HepG2 (cell line): ENCODE data around the gene FGF1. TPM values are rescaled to one million over a fixed set of nuclear protein-coding genes. Genes with fewer than 3 reads are reported as not detected.

Source experiments
- ATAC-seq: fragments of 200-7000 bp; cut with Tn5 transposase; 3 replicates; pipeline ENCODE4 v1.9.1; 2020; ENCODE audit warnings: mild to moderate bottlenecking, moderate library complexity
- BruUV-seq: library from RNA; stranded (reverse); fragments of 400-500 nt; replicated peaks from 2 replicates; lab custom pipeline; 2021; lab: Mats Ljungman, UMichigan
- CTCF ChIA-PET: fragments of 300-600 bp; formaldehyde crosslinking; extraction: SDS; loops from one replicate; lab custom pipeline; 2021; ENCODE audit warnings: low total read pairs, inconsistent platforms, low intra/inter-chr PET ratio; lab: Yijun Ruan, JAX
- POLR2A ChIA-PET: fragments of 350-600 bp; sonication (Branson Sonifier 250); formaldehyde crosslinking; loops from one replicate; lab custom pipeline; 2020; ENCODE audit warnings: antibody characterized with exemption, inconsistent platforms; lab: Yijun Ruan, JAX
- DNase-seq: peaks from one replicate; pipeline ENCODE4 v3.0.0-alpha.2; 2015; ENCODE audit warnings: low spot score
- FAIRE-seq: peaks from 3 replicates; lab custom pipeline; 2011; peaks lifted over from hg19 to GRCh38; lab: Jason Lieb, UNC
- H2AFZ ChIP-seq: one replicate; pipeline ENCODE4 v1.6.1; 2011; ENCODE audit warnings: low read length, inconsistent platforms
- H3K27ac ChIP-seq: fragments of 300-600 bp; 3 replicates; pipeline ENCODE4 v1.8.0; 2011; ENCODE audit warnings: mixed run types, mild to moderate bottlenecking, mixed read lengths, low read length, inconsistent platforms; ENCODE audit not compliant: insufficient read depth; ENCODE audit errors: extremely low read length
- H3K27me3 ChIP-seq, 2 experiments: fragments of 200-600 bp in 1 of 2; 2 replicates in 1 of 2; 3 replicates in 1 of 2; pipeline versions ENCODE4 v1.6.0 to v1.8.0; 2011; ENCODE audit warnings: low read length in 2 of 2, mild to moderate bottlenecking in 2 of 2, moderate library complexity in 2 of 2, inconsistent platforms in 1 of 2; ENCODE audit not compliant: insufficient read depth in 2 of 2, control insufficient read depth in 1 of 2
- H3K36me3 ChIP-seq, 2 experiments: fragments of 200-600 bp in 1 of 2; replicated peaks in 1 of 2; 2 replicates in 1 of 2; 3 replicates in 1 of 2; pipeline versions ENCODE4 v1.5.1 to v1.8.0; 2011; ENCODE audit warnings: low read length in 2 of 2, inconsistent platforms in 1 of 2; ENCODE audit not compliant: insufficient read depth in 2 of 2, control insufficient read depth in 1 of 2
- H3K4me1 ChIP-seq: 2 replicates; pipeline ENCODE4 v1.5.1; 2012; ENCODE audit warnings: low read length, inconsistent platforms; ENCODE audit not compliant: insufficient read depth
- H3K4me2 ChIP-seq: 2 replicates; pipeline ENCODE4 v1.6.0; 2011; ENCODE audit warnings: low read depth, low read length, inconsistent platforms
- H3K4me3 ChIP-seq, 3 experiments: fragments of 200-600 bp in 1 of 3; sonication (generic), shearing (Covaris generic) in 1 of 3; replicated peaks in 1 of 3; 2 replicates each; pipeline ENCODE4 v1.5.1; 2011 to 2016; ENCODE audit warnings: low read length in 3 of 3, inconsistent platforms in 2 of 3, low read depth in 2 of 3, mild to moderate bottlenecking in 2 of 3, control low read depth in 1 of 3, mixed read lengths in 1 of 3; ENCODE audit not compliant: insufficient read depth in 1 of 3
- H3K79me2 ChIP-seq: one replicate; pipeline ENCODE4 v1.6.1; 2011; ENCODE audit warnings: low read length, inconsistent platforms; ENCODE audit not compliant: insufficient read depth
- H3K9ac ChIP-seq: 2 replicates; pipeline ENCODE4 v1.6.0; 2011; ENCODE audit warnings: mild to moderate bottlenecking, low read depth, low read length, inconsistent platforms; ENCODE audit not compliant: insufficient read depth
- H3K9me3 ChIP-seq: 2 replicates; pipeline ENCODE4 v1.5.1; 2012; ENCODE audit warnings: mild to moderate bottlenecking, low read length
- H4K20me1 ChIP-seq: 2 replicates; pipeline ENCODE4 v1.6.0; 2011; ENCODE audit warnings: inconsistent platforms, mild to moderate bottlenecking, low read length, moderate library complexity; ENCODE audit not compliant: insufficient read depth
- AHDC1 ChIP-seq: sonication (generic); formaldehyde crosslinking; IDR thresholded peaks from 2 replicates; pipeline ENCODE4 v1.5.1; 2020; ENCODE audit warnings: mild to moderate bottlenecking, missing genetic modification reagents, borderline replicate concordance
- ATAD3A ChIP-seq: sonication (generic); formaldehyde crosslinking; IDR thresholded peaks from 2 replicates; pipeline ENCODE4 v1.4.0; 2020; ENCODE audit warnings: missing genetic modification reagents
- CENPBD1 ChIP-seq: sonication (generic); formaldehyde crosslinking; IDR thresholded peaks from 2 replicates; pipeline ENCODE4 v1.8.0; 2022; ENCODE audit warnings: missing genetic modification reagents, low read depth, mild to moderate bottlenecking, borderline replicate concordance
- ELF4 ChIP-seq: sonication (generic); formaldehyde crosslinking; IDR thresholded peaks from 2 replicates; pipeline ENCODE4 v1.5.0; 2020; ENCODE audit warnings: missing genetic modification reagents, mild to moderate bottlenecking, moderate library complexity, borderline replicate concordance
- FOXP1 ChIP-seq, 2 experiments: fragments of 450-650 bp in 1 of 2; IDR thresholded peaks; 2 replicates each; pipeline ENCODE4 v1.6.1; 2017 to 2018; ENCODE audit warnings: antibody characterized with exemption in 1 of 2
- MLX ChIP-seq: IDR thresholded peaks from 2 replicates; pipeline ENCODE4 v1.6.1; 2016
- NFRKB ChIP-seq: fragments of 450-650 bp; IDR thresholded peaks from 2 replicates; pipeline ENCODE4 v1.6.1; 2017
- REL ChIP-seq: sonication (generic); formaldehyde crosslinking; conservative IDR thresholded peaks from 2 replicates; pipeline ENCODE4 v1.8.0; 2022; ENCODE audit warnings: mild to moderate bottlenecking, missing genetic modification reagents, moderate library complexity
- TBP ChIP-seq: sonication (generic); formaldehyde crosslinking; IDR thresholded peaks from 2 replicates; pipeline ENCODE4 v1.5.0; 2020; ENCODE audit warnings: missing genetic modification reagents
- TBX3 ChIP-seq: fragments of 450-650 bp; IDR thresholded peaks from 2 replicates; pipeline ENCODE4 v1.6.1; 2017; ENCODE audit warnings: antibody characterized with exemption, mild to moderate bottlenecking, inconsistent platforms, borderline replicate concordance
- YEATS2 ChIP-seq: sonication (generic); formaldehyde crosslinking; IDR thresholded peaks from 2 replicates; pipeline ENCODE4 v1.4.0; 2020; ENCODE audit warnings: missing genetic modification reagents, borderline replicate concordance
- ZC3H4 ChIP-seq: sonication (generic); formaldehyde crosslinking; IDR thresholded peaks from 2 replicates; pipeline ENCODE4 v1.4.0; 2020; ENCODE audit warnings: missing genetic modification reagents, borderline replicate concordance
- ZNF124 ChIP-seq: sonication (generic); formaldehyde crosslinking; IDR thresholded peaks from 2 replicates; pipeline ENCODE4 v1.4.0; 2020; ENCODE audit warnings: missing genetic modification reagents
- ZNF30 ChIP-seq: sonication (generic); formaldehyde crosslinking; IDR thresholded peaks from 2 replicates; pipeline ENCODE4 v1.5.0; 2020; ENCODE audit warnings: mild to moderate bottlenecking, missing genetic modification reagents
- ZNF350 ChIP-seq: sonication (generic); formaldehyde crosslinking; IDR thresholded peaks from 2 replicates; pipeline ENCODE4 v1.4.0; 2020; ENCODE audit warnings: mild to moderate bottlenecking, low read depth, missing genetic modification reagents, borderline replicate concordance
- ZNF484 ChIP-seq: sonication (generic); formaldehyde crosslinking; IDR thresholded peaks from 2 replicates; pipeline ENCODE4 v1.5.1; 2020; ENCODE audit warnings: mild to moderate bottlenecking, low read depth, missing genetic modification reagents, borderline replicate concordance
- ZNF567 ChIP-seq: sonication (generic); formaldehyde crosslinking; IDR thresholded peaks from 2 replicates; pipeline ENCODE4 v1.8.1; 2023; ENCODE audit warnings: mild to moderate bottlenecking, missing genetic modification reagents, borderline replicate concordance
- ZNF7 ChIP-seq: IDR thresholded peaks from 2 replicates; pipeline ENCODE4 v1.6.1; 2016; ENCODE audit warnings: missing biosample characterization, missing genetic modification reagents
- ZNF790 ChIP-seq: sonication (generic); formaldehyde crosslinking; IDR thresholded peaks from 2 replicates; pipeline ENCODE4 v1.8.0; 2022; ENCODE audit warnings: missing genetic modification reagents, mild to moderate bottlenecking, borderline replicate concordance
- WGBS: methylation state at CpG from one replicate; pipeline ENCODE4 v1.1.6; 2017; ENCODE audit warnings: low lambda C conversion rate; 5-methylcytosine and 5-hydroxymethylcytosine counted together
- in situ Hi-C: cut with HindIII; loops from 2 replicates; pipeline ENCODE4 v1.10.0; 2017; ENCODE audit warnings: low pct_unique_long_range_greater_than_20kb; ENCODE audit not compliant: extremely low pct_ligation_motif_present
- intact Hi-C: fragments of 100-400 bp; cut with micrococcal nuclease; formaldehyde crosslinking; loops from one replicate; pipeline ENCODE4 v1.10.0; 2022; ENCODE audit not compliant: unreplicated experiment
- polyA plus RNA-seq, 8 experiments: library from polyadenylated mRNA; depleted of rRNA in 3 of 8; stranded (reverse) in 7 of 8; unstranded in 1 of 8; fragments of >200 nt; fragmentation: Illumina TruSeq in 4 of 8; extraction: Trizol in 4 of 8; gene quantifications; 2 replicates each; pipeline versions ENCODE4 v1.2.1 to v1.2.3, GENCODE V29; 2011 to 2016; ENCODE audit warnings: low read depth in 4 of 8, missing spikeins in 1 of 8, mixed read lengths in 1 of 8; ENCODE audit not compliant: insufficient read depth in 1 of 8
- total RNA-seq, 5 experiments: library from RNA; depleted of rRNA; stranded (reverse); fragments of >200 nt; fragmentation: Illumina TruSeq; extraction: Trizol; gene quantifications; 2 replicates each; pipeline ENCODE4 v1.2.3, GENCODE V29; 2016; ENCODE audit warnings: low read depth in 1 of 5

Gene FGF1
- total and polyA plus RNA-seq, 2 of the 13 experiments (the other 11 are each of a cell fraction or from before 2014, with no cell fraction given): not detected

- Histone ChIP-seq H3K27me3 (peaks cover 0 to 9% of the 10 kb centered on the region in 2 experiments; a peak in 2 of 5 replicates), H3K4me1 (no peaks in the 10 kb centered on the region), H3K79me2 (no peaks in the 10 kb centered on the region), H4K20me1 (no peaks in the 10 kb centered on the region), H3K27ac (no peak overlapping the region), H2AFZ (no peak overlapping the region), H3K4me2 (no peak overlapping the region), H3K9me3 (no peaks in the 10 kb centered on the region), H3K9ac (no peak overlapping the region), H3K4me3 (no peak overlapping the region), H3K36me3 (no peaks in the 10 kb centered on the region)
- ChIA-PET CTCF (no interaction called here), POLR2A (no interaction called here)
- no peak for DNase-seq
- FAIRE-seq: no peak
- TF ChIP-seq AHDC1 (CRISPR knock-in tag) (no peak), ZC3H4 (CRISPR knock-in tag) (no peak), ZNF484 (CRISPR knock-in tag) (no peak), ATAD3A (CRISPR knock-in tag) (no peak), ZNF7 (CRISPR knock-in tag) (no peak), FOXP1 (IDR thresholded peaks at IDR 0.05) (no peak), FOXP1 (CRISPR knock-in tag; IDR thresholded peaks at IDR 0.05) (no peak), YEATS2 (CRISPR knock-in tag) (no peak), CENPBD1 (CRISPR knock-in tag) (no peak), TBX3 (no peak), ZNF567 (CRISPR knock-in tag) (no peak), MLX (CRISPR knock-in tag) (no peak), ZNF350 (no peak), REL (no peak), ELF4 (CRISPR knock-in tag) (no peak), TBP (no peak), ZNF124 (CRISPR knock-in tag) (no peak), ZNF790 (CRISPR knock-in tag) (no peak), NFRKB (no peak), ZNF30 (CRISPR knock-in tag) (no peak)
- in situ Hi-C loops (no loop called here), intact Hi-C loops (no loop called here)
- no TSS peak for BruUV-seq
- WGBS: 2% methylated on average over 6 of the region's 8 CpGs
- ATAC-seq: no peak
Measured at GRCh38 chr5:142650881-142651280, 35.0 kb downstream of the FGF1 start.
